HepG2 (cell line): ENCODE data around the gene PPA2. TPM values are rescaled to one million over a fixed set of nuclear protein-coding genes. Genes with fewer than 3 reads are reported as not detected.

Experiments used
- ATAC-seq: fragments of 200-7000 bp; cut with Tn5 transposase; 3 replicates; pipeline ENCODE4 v1.9.1; 2020; ENCODE audit warnings: mild to moderate bottlenecking, moderate library complexity
- BruUV-seq: library from RNA; stranded (reverse); fragments of 400-500 nt; replicated peaks from 2 replicates; lab custom pipeline; 2021; lab: Mats Ljungman, UMichigan
- CTCF ChIA-PET: fragments of 300-600 bp; formaldehyde crosslinking; extraction: SDS; loops from one replicate; lab custom pipeline; 2021; ENCODE audit warnings: low total read pairs, inconsistent platforms, low intra/inter-chr PET ratio; lab: Yijun Ruan, JAX
- POLR2A ChIA-PET: fragments of 350-600 bp; sonication (Branson Sonifier 250); formaldehyde crosslinking; loops from one replicate; lab custom pipeline; 2020; ENCODE audit warnings: antibody characterized with exemption, inconsistent platforms; lab: Yijun Ruan, JAX
- DNase-seq: peaks from one replicate; pipeline ENCODE4 v3.0.0-alpha.2; 2015; ENCODE audit warnings: low spot score
- FAIRE-seq: peaks from 3 replicates; lab custom pipeline; 2011; peaks lifted over from hg19 to GRCh38; lab: Jason Lieb, UNC
- H2AFZ ChIP-seq: one replicate; pipeline ENCODE4 v1.6.1; 2011; ENCODE audit warnings: low read length, inconsistent platforms
- H3K27ac ChIP-seq: fragments of 300-600 bp; 3 replicates; pipeline ENCODE4 v1.8.0; 2011; ENCODE audit warnings: mixed run types, mild to moderate bottlenecking, mixed read lengths, low read length, inconsistent platforms; ENCODE audit not compliant: insufficient read depth; ENCODE audit errors: extremely low read length
- H3K27me3 ChIP-seq, 2 experiments: fragments of 200-600 bp in 1 of 2; 2 replicates in 1 of 2; 3 replicates in 1 of 2; pipeline versions ENCODE4 v1.6.0 to v1.8.0; 2011; ENCODE audit warnings: low read length in 2 of 2, mild to moderate bottlenecking in 2 of 2, moderate library complexity in 2 of 2, inconsistent platforms in 1 of 2; ENCODE audit not compliant: insufficient read depth in 2 of 2, control insufficient read depth in 1 of 2
- H3K36me3 ChIP-seq, 2 experiments: fragments of 200-600 bp in 1 of 2; replicated peaks in 1 of 2; 2 replicates in 1 of 2; 3 replicates in 1 of 2; pipeline versions ENCODE4 v1.5.1 to v1.8.0; 2011; ENCODE audit warnings: low read length in 2 of 2, inconsistent platforms in 1 of 2; ENCODE audit not compliant: insufficient read depth in 2 of 2, control insufficient read depth in 1 of 2
- H3K4me1 ChIP-seq: 2 replicates; pipeline ENCODE4 v1.5.1; 2012; ENCODE audit warnings: low read length, inconsistent platforms; ENCODE audit not compliant: insufficient read depth
- H3K4me2 ChIP-seq: 2 replicates; pipeline ENCODE4 v1.6.0; 2011; ENCODE audit warnings: low read depth, low read length, inconsistent platforms
- H3K4me3 ChIP-seq, 3 experiments: fragments of 200-600 bp in 1 of 3; sonication (generic), shearing (Covaris generic) in 1 of 3; replicated peaks in 1 of 3; 2 replicates each; pipeline ENCODE4 v1.5.1; 2011 to 2016; ENCODE audit warnings: low read length in 3 of 3, inconsistent platforms in 2 of 3, low read depth in 2 of 3, mild to moderate bottlenecking in 2 of 3, control low read depth in 1 of 3, mixed read lengths in 1 of 3; ENCODE audit not compliant: insufficient read depth in 1 of 3
- H3K79me2 ChIP-seq: one replicate; pipeline ENCODE4 v1.6.1; 2011; ENCODE audit warnings: low read length, inconsistent platforms; ENCODE audit not compliant: insufficient read depth
- H3K9ac ChIP-seq: 2 replicates; pipeline ENCODE4 v1.6.0; 2011; ENCODE audit warnings: mild to moderate bottlenecking, low read depth, low read length, inconsistent platforms; ENCODE audit not compliant: insufficient read depth
- H3K9me3 ChIP-seq: 2 replicates; pipeline ENCODE4 v1.5.1; 2012; ENCODE audit warnings: mild to moderate bottlenecking, low read length
- H4K20me1 ChIP-seq: 2 replicates; pipeline ENCODE4 v1.6.0; 2011; ENCODE audit warnings: inconsistent platforms, mild to moderate bottlenecking, low read length, moderate library complexity; ENCODE audit not compliant: insufficient read depth
- GLI4 ChIP-seq: sonication (generic); formaldehyde crosslinking; IDR thresholded peaks from 2 replicates; pipeline ENCODE4 v1.5.1; 2020; ENCODE audit warnings: missing genetic modification reagents, mild to moderate bottlenecking, moderate library complexity, borderline replicate concordance
- NCOA2 ChIP-seq: sonication (generic); formaldehyde crosslinking; IDR thresholded peaks from 2 replicates; pipeline ENCODE4 v1.8.0; 2022; ENCODE audit warnings: inconsistent platforms
- NRL ChIP-seq: sonication (generic); formaldehyde crosslinking; IDR thresholded peaks from 2 replicates; pipeline ENCODE4 v1.5.0; 2020; ENCODE audit warnings: missing genetic modification reagents, mild to moderate bottlenecking, moderate library complexity, borderline replicate concordance
- RBAK ChIP-seq: sonication (generic); formaldehyde crosslinking; IDR thresholded peaks from 2 replicates; pipeline ENCODE4 v1.5.1; 2020; ENCODE audit warnings: mild to moderate bottlenecking, missing genetic modification reagents
- SMC3 ChIP-seq: IDR thresholded peaks from 2 replicates; pipeline ENCODE4 v1.6.1; 2011; ENCODE audit warnings: low read length, improper control_type of control experiment
- SOX13 ChIP-seq, 3 experiments: fragments of 450-650 bp in 1 of 3; sonication (generic) in 1 of 3; formaldehyde crosslinking in 1 of 3; IDR thresholded peaks in 2 of 3; conservative IDR thresholded peaks in 1 of 3; 2 replicates each; pipeline versions ENCODE4 v1.5.0 to v1.6.1; 2016 to 2020; ENCODE audit warnings: antibody characterized with exemption in 1 of 3, mild to moderate bottlenecking in 1 of 3, missing compliant biosample characterization in 1 of 3, missing genetic modification reagents in 1 of 3, moderate library complexity in 1 of 3
- ZFP36L1 ChIP-seq: sonication (generic); formaldehyde crosslinking; IDR thresholded peaks from 2 replicates; pipeline ENCODE4 v1.8.0; 2022; ENCODE audit warnings: mild to moderate bottlenecking, missing genetic modification reagents, moderate library complexity
- ZNF17 ChIP-seq: sonication (generic); formaldehyde crosslinking; IDR thresholded peaks from 2 replicates; pipeline ENCODE4 v1.5.0; 2020; ENCODE audit warnings: mild to moderate bottlenecking, missing genetic modification reagents
- ZNF382 ChIP-seq: sonication (generic); formaldehyde crosslinking; IDR thresholded peaks from 2 replicates; pipeline ENCODE4 v1.5.0; 2020; ENCODE audit warnings: missing genetic modification reagents, mild to moderate bottlenecking, borderline replicate concordance
- ZNF547 ChIP-seq: sonication (generic); formaldehyde crosslinking; IDR thresholded peaks from 2 replicates; pipeline ENCODE4 v1.5.1; 2020; ENCODE audit warnings: mild to moderate bottlenecking, missing genetic modification reagents
- ZNF577 ChIP-seq: sonication (generic); formaldehyde crosslinking; IDR thresholded peaks from 2 replicates; pipeline ENCODE4 v1.4.0; 2020; ENCODE audit warnings: mild to moderate bottlenecking, low read depth, missing genetic modification reagents, borderline replicate concordance
- WGBS: methylation state at CpG from one replicate; pipeline ENCODE4 v1.1.6; 2017; ENCODE audit warnings: low lambda C conversion rate; 5-methylcytosine and 5-hydroxymethylcytosine counted together
- in situ Hi-C: cut with HindIII; loops from 2 replicates; pipeline ENCODE4 v1.10.0; 2017; ENCODE audit warnings: low pct_unique_long_range_greater_than_20kb; ENCODE audit not compliant: extremely low pct_ligation_motif_present
- intact Hi-C: fragments of 100-400 bp; cut with micrococcal nuclease; formaldehyde crosslinking; loops from one replicate; pipeline ENCODE4 v1.10.0; 2022; ENCODE audit not compliant: unreplicated experiment
- polyA plus RNA-seq, 8 experiments: library from polyadenylated mRNA; depleted of rRNA in 3 of 8; stranded (reverse) in 7 of 8; unstranded in 1 of 8; fragments of >200 nt; fragmentation: Illumina TruSeq in 4 of 8; extraction: Trizol in 4 of 8; gene quantifications; 2 replicates each; pipeline versions ENCODE4 v1.2.1 to v1.2.3, GENCODE V29; 2011 to 2016; ENCODE audit warnings: low read depth in 4 of 8, missing spikeins in 1 of 8, mixed read lengths in 1 of 8; ENCODE audit not compliant: insufficient read depth in 1 of 8
- total RNA-seq, 5 experiments: library from RNA; depleted of rRNA; stranded (reverse); fragments of >200 nt; fragmentation: Illumina TruSeq; extraction: Trizol; gene quantifications; 2 replicates each; pipeline ENCODE4 v1.2.3, GENCODE V29; 2016; ENCODE audit warnings: low read depth in 1 of 5
- TF ChIP-seq, protein P1 (sequence below): IDR thresholded peaks from 2 replicates; pipeline ENCODE4 v1.6.1; 2016; ENCODE audit warnings: missing compliant biosample characterization, missing genetic modification reagents, borderline replicate concordance
- TF ChIP-seq, protein P2 (sequence below): sonication (generic); formaldehyde crosslinking; IDR thresholded peaks from 2 replicates; pipeline ENCODE4 v1.5.1; 2020; ENCODE audit warnings: mild to moderate bottlenecking, missing genetic modification reagents, borderline replicate concordance

The PPA2 gene
- total and polyA plus RNA-seq, 2 of the 13 experiments (the other 11 are each of a cell fraction or from before 2014, with no cell fraction given), result 44.2 to 70.6 TPM

DNA sequence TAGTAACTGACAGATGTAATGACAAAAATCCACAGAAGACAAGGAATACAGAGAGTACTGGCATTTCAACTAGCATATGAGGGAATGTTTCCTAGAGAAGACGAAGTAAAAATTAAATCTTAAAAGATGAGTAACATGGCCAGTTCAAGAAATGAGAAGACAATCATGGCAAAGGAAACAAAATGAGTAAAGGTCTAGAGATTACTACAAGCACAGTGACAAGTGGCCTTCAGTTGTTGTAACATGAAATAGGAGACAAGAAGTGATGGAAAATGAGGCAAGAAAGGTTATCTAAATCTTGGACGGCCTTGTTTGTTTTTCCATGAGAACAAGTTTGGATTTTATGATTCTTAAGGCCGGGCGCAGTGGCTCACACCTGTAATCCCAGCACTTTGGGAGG, 81.0 kb downstream of the PPA2 start:
- H3K9ac ChIP-seq, result no peak overlapping the region
- no peaks in the 10 kb centered on the region; a peak in 1 of 5 replicates for H3K36me3 ChIP-seq
- intact Hi-C loops, result no loop called here
- no peak overlapping the region for H3K4me3 ChIP-seq
- H2AFZ ChIP-seq, result no peak overlapping the region
- DNase-seq, result no peak
- no peaks in the 10 kb centered on the region for H3K9me3 ChIP-seq
- no peak for FAIRE-seq
- 100% methylated on average over 4 of the region's 4 CpGs for WGBS
- no peak for ATAC-seq
- H3K79me2 ChIP-seq, result no peaks in the 10 kb centered on the region
- in situ Hi-C loops, result no loop called here
- H3K27me3 ChIP-seq, result no peaks in the 10 kb centered on the region
- no peak for TF ChIP-seq SMC3
- no peak for TF ChIP-seq ZNF577 (CRISPR knock-in tag)
- TF ChIP-seq ZNF547 (CRISPR knock-in tag), result no peak
- no peak for TF ChIP-seq NCOA2 (CRISPR knock-in tag)
- no peak for TF ChIP-seq ZNF17
- TF ChIP-seq RBAK (CRISPR knock-in tag), result no peak
- no peak for TF ChIP-seq NRL
- TF ChIP-seq SOX13 (IDR thresholded peaks at IDR 0.05), result no peak
- TF ChIP-seq SOX13 (CRISPR knock-in tag; conservative IDR thresholded peaks at IDR 0.05 in 1 of 2, IDR thresholded peaks at IDR 0.05 in 1 of 2), result no peak
- TF ChIP-seq, protein P1, sequence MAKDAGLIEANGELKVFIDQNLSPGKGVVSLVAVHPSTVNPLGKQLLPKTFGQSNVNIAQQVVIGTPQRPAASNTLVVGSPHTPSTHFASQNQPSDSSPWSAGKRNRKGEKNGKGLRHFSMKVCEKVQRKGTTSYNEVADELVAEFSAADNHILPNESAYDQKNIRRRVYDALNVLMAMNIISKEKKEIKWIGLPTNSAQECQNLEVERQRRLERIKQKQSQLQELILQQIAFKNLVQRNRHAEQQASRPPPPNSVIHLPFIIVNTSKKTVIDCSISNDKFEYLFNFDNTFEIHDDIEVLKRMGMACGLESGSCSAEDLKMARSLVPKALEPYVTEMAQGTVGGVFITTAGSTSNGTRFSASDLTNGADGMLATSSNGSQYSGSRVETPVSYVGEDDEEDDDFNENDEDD (CRISPR knock-in tag), result no peak
- TF ChIP-seq, protein P2, sequence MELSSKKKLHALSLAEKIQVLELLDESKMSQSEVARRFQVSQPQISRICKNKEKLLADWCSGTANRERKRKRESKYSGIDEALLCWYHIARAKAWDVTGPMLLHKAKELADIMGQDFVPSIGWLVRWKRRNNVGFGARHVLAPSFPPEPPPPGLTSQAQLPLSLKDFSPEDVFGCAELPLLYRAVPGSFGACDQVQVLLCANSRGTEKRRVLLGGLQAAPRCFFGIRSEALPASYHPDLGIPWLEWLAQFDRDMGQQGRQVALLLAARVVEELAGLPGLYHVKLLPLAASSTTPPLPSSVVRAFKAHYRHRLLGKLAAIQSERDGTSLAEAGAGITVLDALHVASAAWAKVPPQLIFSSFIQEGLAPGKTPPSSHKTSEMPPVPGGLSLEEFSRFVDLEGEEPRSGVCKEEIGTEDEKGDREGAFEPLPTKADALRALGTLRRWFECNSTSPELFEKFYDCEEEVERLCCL (CRISPR knock-in tag), result no peak
- TF ChIP-seq GLI4 (CRISPR knock-in tag), result no peak
- TF ChIP-seq ZNF382 (CRISPR knock-in tag), result no peak
- TF ChIP-seq ZFP36L1 (CRISPR knock-in tag), result no peak
- ChIA-PET POLR2A (no interaction called here), CTCF (no interaction called here)
- H4K20me1 ChIP-seq, result no peaks in the 10 kb centered on the region
- H3K4me2 ChIP-seq, result no peak overlapping the region
- BruUV-seq, result no TSS peak
- no peak overlapping the region for H3K27ac ChIP-seq
- no peaks in the 10 kb centered on the region for H3K4me1 ChIP-seq
